Uterus (tissue), 2 donors: ENCODE measurements around the gene C16orf87.

Source experiments
- CTCF ChIP-seq, 4 experiments: fragments of 200-600 bp in 2 of 4; fragments of 450-650 bp in 2 of 4; sonication (generic) in 2 of 4; IDR thresholded peaks; one replicate each; pipeline ENCODE4 v1.5.1; 2016 to 2019; ENCODE audit warnings: antibody characterized with exemption in 4 of 4, mild to moderate bottlenecking in 2 of 4, moderate library complexity in 1 of 4
- POLR2A ChIP-seq, 2 donors: fragments of 450-650 bp; IDR thresholded peaks; one replicate each; pipeline ENCODE4 v1.6.1; 2016; ENCODE audit warnings: antibody characterized with exemption in 2 of 2, mild to moderate bottlenecking in 1 of 2, moderate library complexity in 1 of 2

- TF ChIP-seq CTCF (IDR thresholded peaks at IDR 0.05) (no peak), POLR2A (IDR thresholded peaks at IDR 0.05) (no peak)
These were observed 11.4 kb upstream of the C16orf87 start for GRCh38 chr16:46842192-46842895.
